Transverse colon (tissue), 3 donors: ENCODE measurements around the gene KRI1.

Experiments
- POLR2A ChIP-seq: fragments of 450-650 bp; IDR thresholded peaks from one replicate; pipeline ENCODE4 v1.6.1; 2016; ENCODE audit warnings: antibody characterized with exemption, mild to moderate bottlenecking, moderate library complexity
- TF ChIP-seq, protein P1 (sequence below), 5 experiments: fragments of 200-600 bp in 3 of 5; fragments of 450-650 bp in 2 of 5; sonication (generic) in 3 of 5; IDR thresholded peaks; 1 replicate in 2 of 5; 2 replicates in 3 of 5; pipeline ENCODE4 v1.5.1; 2016 to 2017; ENCODE audit warnings: antibody characterized with exemption in 5 of 5, inconsistent platforms in 3 of 5, mild to moderate bottlenecking in 2 of 5, moderate library complexity in 1 of 5

DNA sequence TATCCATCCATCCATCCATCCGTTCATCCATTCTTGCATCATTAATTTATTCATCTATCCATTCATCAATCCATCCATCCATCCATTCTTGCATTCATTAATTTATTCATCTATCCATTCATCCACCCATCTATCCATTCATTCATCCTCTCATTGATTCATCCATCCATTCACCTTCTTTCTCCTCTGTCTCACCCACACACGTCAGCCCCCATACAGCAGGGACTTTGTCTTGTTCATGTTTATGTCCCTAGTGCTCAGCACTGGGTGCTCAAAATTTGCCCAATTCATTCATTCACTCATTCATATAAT lies 22.0 kb upstream of the KRI1 start:
- TF ChIP-seq, protein P1, sequence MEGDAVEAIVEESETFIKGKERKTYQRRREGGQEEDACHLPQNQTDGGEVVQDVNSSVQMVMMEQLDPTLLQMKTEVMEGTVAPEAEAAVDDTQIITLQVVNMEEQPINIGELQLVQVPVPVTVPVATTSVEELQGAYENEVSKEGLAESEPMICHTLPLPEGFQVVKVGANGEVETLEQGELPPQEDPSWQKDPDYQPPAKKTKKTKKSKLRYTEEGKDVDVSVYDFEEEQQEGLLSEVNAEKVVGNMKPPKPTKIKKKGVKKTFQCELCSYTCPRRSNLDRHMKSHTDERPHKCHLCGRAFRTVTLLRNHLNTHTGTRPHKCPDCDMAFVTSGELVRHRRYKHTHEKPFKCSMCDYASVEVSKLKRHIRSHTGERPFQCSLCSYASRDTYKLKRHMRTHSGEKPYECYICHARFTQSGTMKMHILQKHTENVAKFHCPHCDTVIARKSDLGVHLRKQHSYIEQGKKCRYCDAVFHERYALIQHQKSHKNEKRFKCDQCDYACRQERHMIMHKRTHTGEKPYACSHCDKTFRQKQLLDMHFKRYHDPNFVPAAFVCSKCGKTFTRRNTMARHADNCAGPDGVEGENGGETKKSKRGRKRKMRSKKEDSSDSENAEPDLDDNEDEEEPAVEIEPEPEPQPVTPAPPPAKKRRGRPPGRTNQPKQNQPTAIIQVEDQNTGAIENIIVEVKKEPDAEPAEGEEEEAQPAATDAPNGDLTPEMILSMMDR (IDR thresholded peaks at IDR 0.05): no peak
- TF ChIP-seq POLR2A: no peak
